ENCODE measurements around the gene MS4A4A. TPM values are rescaled to one million over a fixed set of nuclear protein-coding genes. Genes with fewer than 3 reads are reported as not detected.

MS4A4A gene
- total and polyA plus RNA-seq, 8 donors, result 7.4 to 93.6 (median 13.9) TPM

DNA sequence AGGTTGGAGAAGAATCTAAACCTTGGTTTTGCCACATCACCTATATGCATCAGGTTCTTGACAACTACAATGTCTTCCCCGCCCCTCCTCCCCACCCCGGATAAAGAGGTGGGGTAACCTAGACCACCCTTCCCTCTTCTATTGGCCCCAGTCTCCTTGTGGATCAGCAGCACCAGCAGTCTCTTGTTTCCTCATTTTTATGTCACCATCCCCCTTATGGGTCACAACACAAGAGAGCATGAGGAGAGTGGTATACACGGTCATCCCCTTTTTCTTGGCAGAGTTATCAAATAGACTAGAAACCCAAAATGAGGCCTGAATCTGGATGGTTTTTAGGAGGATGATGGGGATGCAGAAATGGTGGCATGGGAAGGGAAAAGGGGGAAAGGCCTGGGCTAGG is 38.7 kb upstream of the MS4A4A start:
- intact Hi-C loops (cut with DNase I), result no loop called here
- H3K4me3 ChIP-seq, result no peak overlapping the region
- no peaks in the 10 kb centered on the region for H3K9me3 ChIP-seq
- no peaks in the 10 kb centered on the region for H3K36me3 ChIP-seq
- no peaks in the 10 kb centered on the region for H3K27me3 ChIP-seq
- no peaks in the 10 kb centered on the region for H3K4me1 ChIP-seq
- TF ChIP-seq, protein P1, sequence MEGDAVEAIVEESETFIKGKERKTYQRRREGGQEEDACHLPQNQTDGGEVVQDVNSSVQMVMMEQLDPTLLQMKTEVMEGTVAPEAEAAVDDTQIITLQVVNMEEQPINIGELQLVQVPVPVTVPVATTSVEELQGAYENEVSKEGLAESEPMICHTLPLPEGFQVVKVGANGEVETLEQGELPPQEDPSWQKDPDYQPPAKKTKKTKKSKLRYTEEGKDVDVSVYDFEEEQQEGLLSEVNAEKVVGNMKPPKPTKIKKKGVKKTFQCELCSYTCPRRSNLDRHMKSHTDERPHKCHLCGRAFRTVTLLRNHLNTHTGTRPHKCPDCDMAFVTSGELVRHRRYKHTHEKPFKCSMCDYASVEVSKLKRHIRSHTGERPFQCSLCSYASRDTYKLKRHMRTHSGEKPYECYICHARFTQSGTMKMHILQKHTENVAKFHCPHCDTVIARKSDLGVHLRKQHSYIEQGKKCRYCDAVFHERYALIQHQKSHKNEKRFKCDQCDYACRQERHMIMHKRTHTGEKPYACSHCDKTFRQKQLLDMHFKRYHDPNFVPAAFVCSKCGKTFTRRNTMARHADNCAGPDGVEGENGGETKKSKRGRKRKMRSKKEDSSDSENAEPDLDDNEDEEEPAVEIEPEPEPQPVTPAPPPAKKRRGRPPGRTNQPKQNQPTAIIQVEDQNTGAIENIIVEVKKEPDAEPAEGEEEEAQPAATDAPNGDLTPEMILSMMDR (IDR thresholded peaks at IDR 0.05), result no peak
- no peak for DNase-seq
- no peak overlapping the region for H3K27ac ChIP-seq
- ATAC-seq, result no peak

DNA sequence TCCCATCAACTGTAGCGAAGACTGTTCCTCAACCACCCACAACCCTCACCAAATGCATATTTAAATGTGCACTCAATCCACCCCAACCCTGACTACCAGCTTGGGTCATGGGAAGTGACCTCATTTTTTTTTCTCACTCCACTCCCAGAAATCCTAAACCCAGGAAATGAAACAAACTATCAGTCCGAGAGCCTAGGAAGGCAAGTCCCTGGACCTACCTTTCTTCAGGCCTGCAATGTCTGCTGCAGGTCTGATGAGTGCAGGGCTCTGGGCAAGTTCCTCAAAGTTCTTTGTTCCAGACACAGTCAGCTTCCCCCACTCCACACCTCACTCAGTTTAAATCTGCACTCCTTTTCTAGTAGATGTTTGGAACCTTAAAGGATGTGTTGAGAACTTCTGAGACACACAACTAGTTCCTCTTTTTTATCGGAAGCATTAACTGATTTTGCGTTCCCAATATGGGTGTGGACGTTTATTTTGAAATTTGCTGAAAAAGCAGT is 37.7 kb upstream of the MS4A4A start, which contains the start of gene MS4A4E:
TSS of gene MS4A4E (minus strand) at position 398 of the 500 bp plus-strand sequence. CDS start 13,082 bp downstream, outside the sequence.
- Histone ChIP-seq H3K36me3 (no peaks in the 10 kb centered on the region), H3K27me3 (no peaks in the 10 kb centered on the region), H3K27ac (peak within 1 kb of the TSS in 1 of 2 donors; percentile 14), H3K4me3 (no peak within 1 kb of the TSS), H3K4me1 (no peaks in the 10 kb centered on the region), H3K9me3 (no peaks in the 10 kb centered on the region)
- intact Hi-C loops (cut with DNase I), result no loop called here
- TF ChIP-seq, protein P1 (IDR thresholded peaks at IDR 0.05), result no peak
- ATAC-seq (peak; percentile 26), DNase-seq (no peak)

DNA sequence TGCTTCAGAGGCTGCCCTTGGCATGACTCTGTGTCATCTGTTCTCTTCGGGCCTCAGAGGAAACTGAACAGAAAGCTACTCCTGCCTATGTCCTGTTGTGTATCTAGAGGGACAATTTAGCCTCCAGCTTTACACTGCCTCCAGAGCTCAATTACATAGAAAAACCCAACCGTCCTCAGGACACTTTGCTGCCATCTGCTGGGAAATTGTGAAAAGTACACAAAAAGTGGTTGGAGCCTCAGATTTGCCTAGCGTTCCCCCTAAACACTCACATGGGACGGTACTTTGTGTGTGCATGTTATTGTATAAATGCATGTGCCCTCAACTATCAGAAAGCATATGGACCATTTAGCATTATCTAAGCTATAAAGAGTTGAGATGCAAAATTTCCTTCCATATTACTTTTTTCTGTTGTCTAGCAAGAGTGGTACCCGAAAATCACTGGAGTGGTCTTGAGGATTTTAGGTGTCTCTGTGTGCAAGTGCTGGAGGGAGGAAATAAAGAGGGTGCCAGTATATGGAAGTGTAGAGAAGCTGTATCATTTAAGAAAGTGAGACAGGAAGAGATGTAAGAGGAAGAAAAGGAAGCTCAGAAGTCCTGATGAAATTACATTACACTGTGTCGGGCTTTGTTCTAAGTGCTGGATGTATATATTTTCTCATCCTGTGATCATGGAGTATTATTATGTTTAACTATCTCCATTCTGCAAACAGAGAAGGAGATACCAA is 28.8 kb upstream of the MS4A4A start:
- TF ChIP-seq, protein P1 (IDR thresholded peaks at IDR 0.05), result peak in 1 of 2 donors; percentile 51
- H3K4me1 ChIP-seq, result peaks cover 0 to 28% of the 10 kb centered on the region in 2 donors
- H3K9me3 ChIP-seq, result peaks cover 0 to 8% of the 10 kb centered on the region in 2 donors
- no peaks in the 10 kb centered on the region for H3K36me3 ChIP-seq
- DNase-seq, result no peak
- no peak overlapping the region for H3K4me3 ChIP-seq
- intact Hi-C loops (cut with DNase I), result no loop called here
- peak; percentile 45 for ATAC-seq
- H3K27me3 ChIP-seq, result no peaks in the 10 kb centered on the region
- H3K27ac ChIP-seq, result peak overlapping the region in 1 of 2 donors; percentile 53

DNA sequence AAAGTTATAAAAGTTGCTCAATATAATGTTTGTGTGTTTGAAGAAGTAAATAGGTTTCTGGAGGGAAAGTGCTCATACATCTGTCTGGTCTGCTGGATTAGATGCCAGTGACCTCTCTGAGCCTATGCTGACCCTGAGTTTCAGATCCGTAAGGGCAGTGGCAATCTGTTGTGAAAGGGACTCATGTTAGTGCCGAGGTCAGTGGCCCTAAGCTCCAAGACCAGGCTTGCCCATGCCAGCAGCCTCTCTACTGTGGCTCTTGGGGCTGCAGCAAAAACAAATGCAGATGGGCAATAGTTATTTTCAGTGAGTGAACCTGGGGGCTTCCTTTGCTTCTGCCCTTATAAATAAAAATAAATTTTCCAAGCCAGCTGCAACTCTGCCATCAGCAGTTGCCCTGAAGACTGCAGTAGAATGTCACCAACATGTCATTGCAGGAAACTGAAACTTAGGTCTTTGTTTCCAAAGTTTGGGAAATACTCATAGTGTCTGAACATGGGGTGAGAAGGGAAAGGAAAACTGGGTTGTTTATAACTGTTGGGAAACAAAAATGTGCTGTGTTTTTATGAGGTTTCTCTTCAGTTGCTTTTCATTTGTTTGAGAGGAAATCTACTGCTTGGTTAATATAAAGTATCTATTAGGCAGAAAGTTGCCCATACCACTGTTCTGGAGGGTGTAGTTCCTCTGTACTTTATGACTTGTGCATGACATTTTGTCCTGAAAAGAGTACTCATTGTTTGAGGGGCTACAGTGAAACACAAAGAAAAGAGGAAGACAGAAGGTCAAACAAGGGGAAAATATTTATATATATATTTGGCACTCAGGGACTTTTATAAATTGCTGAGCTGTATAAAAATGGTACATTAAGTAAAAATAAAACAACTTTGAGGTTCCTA is 28.0 kb upstream of the MS4A4A start:
- DNase-seq, result no peak
- Histone ChIP-seq H3K4me3 (no peak overlapping the region), H3K27ac (peak overlapping the region in 1 of 2 donors; percentile 53), H3K36me3 (no peaks in the 10 kb centered on the region), H3K9me3 (peaks cover 0 to 8% of the 10 kb centered on the region in 2 donors), H3K4me1 (peaks cover 0 to 28% of the 10 kb centered on the region in 2 donors), H3K27me3 (no peaks in the 10 kb centered on the region)
- TF ChIP-seq, protein P1 (IDR thresholded peaks at IDR 0.05), result no peak
- ATAC-seq, result peak; percentile 48
- intact Hi-C loops (cut with DNase I), result no loop called here
